NCI-H748 (cell line): ENCODE results near the gene ZFAND3.
A peak's percentile ranks its signal among the peaks of the same experiment; 100 is the strongest.

ENCODE experiments used
- DNase-seq: peaks from one replicate; lab custom pipeline; 2025; ENCODE audit not compliant: unreplicated experiment; lab: John Stamatoyannopoulos, UW

ZFAND3 gene

DNA sequence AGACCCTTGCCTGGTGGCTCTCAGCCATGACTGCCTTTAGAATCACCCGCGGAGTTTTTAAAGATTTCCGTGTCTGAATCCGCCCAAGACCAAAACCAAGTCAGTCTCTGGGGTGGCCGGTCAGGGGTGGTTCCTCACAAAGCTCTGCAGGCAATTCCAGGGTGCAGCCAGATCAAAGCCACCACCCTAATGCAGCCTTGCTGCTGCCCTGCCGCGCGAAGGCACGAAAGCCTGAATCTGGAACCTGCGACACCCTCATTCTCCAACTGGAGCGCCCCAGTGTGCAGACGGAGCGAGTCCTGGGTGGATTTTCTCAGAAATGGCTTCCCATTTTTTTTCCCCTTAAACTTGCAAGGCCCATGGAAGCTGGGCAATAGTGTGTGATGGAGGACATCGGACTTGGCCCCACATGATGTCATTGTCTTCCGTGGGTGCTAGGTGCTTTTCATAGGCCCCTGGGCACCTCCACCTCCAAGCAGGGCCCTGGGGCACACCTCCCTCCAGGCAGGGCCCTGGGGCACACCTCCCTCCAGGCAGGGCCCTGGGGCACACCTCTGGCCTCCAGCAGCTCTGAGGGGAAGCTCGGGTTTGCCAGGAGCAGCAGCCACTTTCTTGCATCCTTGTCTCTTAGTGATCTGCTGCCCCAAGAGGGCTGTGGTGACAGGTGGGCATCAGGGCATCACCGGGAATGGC lies 343.1 kb downstream of the ZFAND3 start:
- DNase-seq: no peak

DNA sequence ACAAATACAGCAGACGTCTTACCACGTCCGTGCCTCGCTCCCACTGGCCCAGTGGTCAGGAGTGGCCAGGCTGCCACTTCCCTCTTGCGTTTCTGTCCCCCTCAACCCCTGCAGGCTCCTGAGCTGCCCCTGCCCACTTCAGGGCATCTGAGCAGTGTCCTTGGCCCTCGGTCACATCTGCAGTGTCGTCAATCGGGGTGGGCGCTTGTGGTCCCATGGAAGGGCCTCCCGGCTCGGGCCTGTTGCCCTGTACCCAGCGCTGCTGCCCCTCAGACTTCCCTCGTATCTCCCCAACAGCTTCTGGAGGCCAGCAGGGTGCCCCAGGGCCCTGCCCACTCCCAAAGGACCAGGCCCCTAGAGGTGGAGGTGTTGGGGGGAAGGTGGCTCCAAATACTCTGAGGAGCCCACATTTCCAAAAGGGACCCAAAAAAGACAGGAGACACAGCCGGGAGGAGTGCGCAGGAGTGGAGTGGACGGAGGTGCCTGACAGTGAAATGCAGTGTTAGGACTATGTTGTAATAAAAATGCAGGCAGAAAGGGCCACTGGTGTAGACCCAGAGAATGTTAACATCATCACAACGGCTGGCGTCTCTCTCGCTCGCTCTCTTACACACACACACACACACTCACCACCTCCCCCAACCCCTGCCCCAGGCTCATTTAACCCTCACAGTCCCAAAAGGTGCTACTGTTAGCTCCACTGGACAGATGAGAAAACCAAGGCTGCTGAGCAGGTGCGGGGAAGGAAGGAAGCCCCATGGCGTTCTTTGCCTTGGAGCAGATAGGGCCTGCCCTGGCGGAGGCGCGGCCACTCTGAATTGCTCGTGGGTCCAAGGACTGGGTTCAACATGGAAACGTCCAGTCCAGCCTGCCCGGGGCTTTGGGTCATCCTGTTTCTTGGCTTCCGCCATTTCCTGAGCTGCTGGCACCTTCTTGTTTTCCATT lies 343.9 kb downstream of the ZFAND3 start:
- DNase-seq: no peak

DNA sequence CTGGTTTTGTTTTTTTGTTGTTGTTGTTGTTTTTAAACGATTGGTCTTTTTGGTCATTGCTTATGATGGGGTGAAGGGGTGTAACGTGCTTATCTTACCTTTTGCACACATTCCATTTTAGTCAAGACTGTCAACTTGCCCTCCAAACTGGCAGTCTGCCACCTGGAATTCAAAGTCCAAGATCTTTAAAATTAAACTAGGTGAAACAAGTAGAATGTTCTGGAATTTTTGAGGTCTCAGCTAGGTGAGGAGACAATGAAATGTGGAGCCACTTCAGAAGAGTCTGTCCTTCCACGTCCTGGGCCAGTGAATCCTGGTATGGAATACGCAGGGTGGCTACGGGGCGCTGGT lies 344.6 kb downstream of the ZFAND3 start:
- no peak for DNase-seq

DNA sequence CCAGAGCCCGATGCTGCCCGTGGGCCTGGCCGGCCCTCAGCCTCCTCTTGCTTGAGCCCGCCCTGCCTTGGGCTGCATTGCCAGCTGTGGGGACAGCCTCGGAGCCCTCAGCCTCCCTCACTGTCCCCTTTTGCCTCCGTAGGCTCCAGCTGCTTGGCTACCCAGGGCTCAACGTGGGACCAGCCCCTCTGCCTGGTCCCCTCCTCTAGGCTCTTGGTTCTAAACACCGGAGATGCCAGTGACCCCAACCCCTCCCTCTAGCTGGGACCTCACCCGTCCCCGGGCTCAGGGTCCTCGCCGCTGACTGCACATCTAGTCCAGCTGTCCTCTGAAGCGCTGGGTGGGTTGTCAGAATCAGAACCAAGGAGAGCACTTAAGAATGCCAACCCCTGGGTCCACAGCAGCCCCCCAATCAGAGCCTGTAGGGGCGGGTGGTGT lies 345.2 kb downstream of the ZFAND3 start:
- no peak for DNase-seq

DNA sequence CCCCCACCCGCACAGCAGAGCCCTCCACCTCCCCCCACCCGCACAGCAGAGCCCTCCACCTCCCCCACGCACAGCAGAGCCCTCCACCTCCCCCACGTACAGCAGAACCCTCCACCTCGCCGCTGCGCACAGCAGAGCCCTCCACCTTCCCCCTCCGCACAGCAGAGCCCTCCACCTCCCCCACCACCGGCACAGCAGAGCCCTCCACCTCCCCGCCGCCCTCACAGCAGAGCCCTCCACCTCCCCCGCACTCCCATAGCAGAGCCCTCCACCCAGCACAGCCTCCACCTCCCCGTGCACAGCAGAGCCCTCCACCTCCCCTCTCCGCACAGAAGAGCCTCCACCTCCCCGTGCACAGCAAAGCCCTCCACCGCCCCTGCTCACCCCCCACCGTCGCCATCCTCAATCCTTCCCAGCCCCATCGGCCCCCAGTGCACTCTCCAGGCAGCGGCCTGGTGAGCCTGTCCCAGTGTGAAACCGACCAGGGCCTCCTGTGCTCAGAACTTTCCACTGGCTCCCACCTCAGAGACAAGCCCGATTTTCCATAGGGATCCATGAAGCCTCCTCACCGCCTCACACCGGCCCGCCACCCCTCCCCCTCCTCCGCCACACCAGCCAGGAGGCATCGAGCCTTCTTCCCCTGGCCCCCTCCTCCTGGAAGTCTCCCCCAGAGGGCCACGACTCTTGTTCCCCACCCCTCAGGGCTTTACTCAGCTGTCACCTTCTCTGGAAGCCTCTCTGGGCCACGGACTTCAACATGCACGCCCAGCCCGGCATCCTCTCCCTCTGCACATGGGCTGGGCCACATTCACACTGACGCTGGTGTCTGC lies 347.1 kb downstream of the ZFAND3 start:
- DNase-seq: no peak

DNA sequence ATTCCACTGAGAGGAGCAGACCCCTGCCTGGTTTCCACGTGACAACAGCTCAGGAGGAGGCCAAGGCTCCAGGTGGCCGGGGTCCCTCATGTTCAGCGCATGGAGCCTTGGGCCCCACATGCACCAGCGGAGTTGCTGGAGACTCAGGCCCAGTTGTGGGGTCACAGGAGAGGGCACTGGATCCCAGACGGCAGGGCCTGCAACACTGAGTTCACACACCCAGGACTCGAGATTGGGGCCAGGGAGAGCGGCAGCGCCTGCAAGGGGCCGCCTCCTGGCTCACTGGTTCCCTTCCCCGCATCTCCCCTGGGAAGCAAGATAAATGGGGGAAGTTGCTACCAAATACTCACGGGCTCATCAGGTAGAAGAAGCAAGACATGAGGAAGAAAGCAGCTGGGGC lies 348.1 kb downstream of the ZFAND3 start:
- DNase-seq: no peak

DNA sequence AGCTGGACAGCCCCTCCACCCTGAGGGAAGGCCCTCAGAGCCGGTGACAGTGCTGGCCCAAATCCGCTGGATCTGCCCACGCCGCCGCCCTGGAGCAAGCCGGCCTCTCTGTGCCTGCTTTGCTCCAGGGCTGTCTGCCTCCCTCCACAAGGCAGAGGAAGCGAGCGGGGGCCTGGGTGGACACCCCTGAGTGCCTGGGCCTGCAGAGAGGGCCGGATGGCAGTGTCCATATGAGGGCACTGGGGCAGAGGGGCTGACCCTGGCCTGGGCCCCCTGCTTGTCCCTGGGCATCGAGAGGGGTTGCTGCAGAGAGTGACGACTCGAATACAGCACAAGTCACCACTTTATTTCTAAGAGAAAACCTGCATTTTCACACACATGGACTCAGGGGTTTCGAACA lies 348.6 kb downstream of the ZFAND3 start:
- DNase-seq: no peak

DNA sequence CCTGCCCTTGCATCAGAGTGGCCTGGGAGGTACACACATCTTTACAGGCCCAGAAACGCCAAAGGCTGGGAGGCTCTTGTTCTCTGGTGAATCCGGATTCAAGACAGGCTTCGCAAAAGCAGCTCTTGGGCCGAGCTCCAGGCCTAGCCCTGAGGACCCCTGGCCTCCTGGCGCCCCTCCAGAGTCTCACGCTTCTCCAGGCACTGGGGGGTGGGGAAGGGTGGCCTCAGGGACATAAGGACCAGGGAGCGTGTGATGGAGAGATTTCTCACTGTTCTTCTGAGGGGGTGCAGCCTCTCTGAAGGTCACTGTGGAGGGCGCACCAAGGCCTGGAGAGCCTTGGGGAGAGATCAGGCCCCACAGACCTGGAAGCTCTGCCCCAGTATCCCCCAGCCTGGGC lies 349.2 kb downstream of the ZFAND3 start:
- peak; percentile 26 for DNase-seq

DNA sequence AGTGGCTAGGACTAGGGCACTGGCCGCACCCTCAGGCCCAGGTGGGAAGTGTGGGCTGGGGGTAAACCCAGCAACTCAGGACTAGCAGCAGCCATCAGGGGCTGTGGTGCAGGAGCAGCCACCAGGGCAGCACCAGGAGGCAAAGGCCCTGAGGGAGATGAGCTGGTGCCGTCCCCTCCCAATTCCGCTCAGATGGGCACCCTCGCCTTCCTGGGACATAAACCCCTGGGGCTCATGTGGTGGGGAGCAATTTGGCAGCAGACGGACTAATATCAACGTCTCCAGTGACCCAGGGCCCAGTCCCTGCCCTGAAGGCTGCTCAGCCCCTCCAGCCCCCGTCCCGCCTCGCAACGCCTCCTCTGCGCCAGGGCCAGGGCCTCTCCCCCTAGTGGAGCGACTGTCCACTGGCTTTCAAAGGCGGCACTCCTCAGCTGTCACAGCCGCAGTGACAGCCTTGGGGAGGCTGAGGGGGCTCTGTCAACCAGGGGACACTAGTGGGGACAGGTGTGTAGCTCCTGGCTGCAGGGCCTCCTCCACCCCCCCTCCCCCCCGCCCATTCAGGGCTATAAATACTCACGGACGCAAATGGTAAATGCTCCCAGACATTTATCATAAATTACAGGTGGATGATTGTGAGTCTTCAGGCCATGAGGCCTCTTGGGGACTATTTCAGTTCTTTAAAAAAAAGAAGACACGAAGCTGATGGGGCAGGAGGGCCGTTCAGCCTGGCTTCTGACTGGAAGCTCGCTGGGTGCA lies 349.9 kb downstream of the ZFAND3 start:
- DNase-seq: peak; percentile 93

DNA sequence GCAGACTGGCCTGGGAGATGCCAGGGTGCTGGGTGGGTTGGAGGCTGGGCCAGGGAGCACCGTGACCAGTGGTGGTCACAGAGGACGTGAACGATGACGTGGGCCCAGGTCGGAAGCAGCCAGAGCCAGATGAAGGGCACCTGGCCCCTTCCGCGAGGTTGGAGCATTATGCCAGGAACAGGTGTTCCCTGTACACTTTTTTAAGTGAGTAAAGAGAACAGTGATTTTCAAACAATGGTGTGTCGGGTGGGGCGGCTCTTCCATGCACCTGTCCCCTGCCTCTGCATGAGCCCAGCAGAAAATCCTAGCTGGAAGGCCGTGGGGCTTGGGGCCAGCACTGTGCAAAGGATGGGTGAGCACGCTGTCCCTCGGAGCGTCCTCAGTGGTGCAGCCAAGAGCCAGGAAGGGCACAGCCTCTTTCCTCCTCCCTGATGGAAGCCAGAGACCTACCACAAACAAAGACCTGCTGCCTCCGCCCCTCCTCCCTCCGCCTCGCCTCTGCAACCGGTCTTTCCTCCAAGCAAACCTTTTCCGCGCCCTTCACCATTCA lies 350.5 kb downstream of the ZFAND3 start:
- DNase-seq: peak; percentile 100

DNA sequence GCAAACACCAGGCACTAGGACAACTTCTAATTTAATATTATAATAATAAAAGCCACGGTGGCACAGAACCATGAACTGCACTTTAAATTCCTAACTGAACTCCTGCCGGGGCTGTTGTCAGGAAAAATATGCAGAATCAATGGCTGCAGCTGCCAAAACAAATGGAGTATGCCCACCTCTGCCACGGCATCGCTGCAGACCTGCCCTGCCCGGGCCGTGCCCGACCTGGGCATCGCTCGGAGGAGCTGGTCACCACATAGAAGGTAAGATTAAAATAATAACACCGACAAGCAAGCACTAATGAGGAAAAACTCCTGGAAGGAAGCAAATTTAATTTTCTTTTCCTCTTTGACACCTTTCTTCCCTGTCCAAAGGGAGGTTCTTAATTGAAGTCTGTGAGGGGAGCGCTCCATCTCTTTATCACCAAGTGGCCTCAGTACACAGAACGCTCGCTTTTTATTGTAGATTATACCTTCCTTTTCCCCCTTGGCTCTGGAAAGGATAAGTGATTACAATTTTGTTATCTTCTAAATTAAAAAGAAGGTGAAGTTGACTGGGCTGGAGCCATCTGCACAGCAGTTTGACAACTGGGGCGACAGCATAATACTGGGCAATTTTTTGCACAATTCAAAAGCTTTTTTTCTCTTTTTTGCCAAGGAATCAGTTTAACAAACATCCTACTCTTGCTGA lies 351.3 kb downstream of the ZFAND3 start:
- peak; percentile 53 for DNase-seq

DNA sequence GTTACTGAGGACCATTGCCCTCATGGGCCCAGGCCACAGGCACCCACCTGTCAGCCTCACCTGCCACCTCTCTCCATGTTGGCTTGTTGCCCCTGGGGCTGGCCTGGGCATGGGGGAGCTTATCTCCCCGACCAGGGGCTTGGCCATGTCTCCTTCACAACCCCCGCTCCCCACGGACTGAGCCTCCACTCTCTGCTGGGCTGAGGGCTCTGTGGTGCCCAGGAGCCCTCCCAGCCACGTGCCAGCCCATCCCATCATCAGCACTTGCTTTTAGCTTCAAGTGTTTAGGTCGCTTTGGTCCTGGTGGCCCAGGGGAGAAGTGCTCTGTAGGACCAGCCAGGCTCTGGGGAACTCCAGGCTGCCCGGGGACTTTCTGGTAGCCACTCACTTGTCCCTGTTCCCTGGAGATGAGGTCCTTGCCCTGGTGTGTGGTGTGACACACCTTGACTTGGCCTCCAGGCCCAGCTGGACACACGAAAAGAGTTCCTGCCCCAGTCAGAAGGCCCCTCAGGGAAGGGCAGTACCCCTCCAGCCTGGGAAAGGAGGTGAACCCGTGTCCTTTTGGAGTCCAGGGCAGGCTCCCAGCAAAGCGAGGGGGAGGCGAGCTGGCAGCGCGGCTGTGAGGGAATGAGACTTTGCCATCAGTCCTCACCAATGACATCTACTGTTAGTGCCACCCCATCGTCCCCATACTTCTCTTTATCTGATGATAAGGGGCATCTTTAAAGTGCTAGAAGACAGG lies 352.6 kb downstream of the ZFAND3 start:
- DNase-seq: peak; percentile 35

DNA sequence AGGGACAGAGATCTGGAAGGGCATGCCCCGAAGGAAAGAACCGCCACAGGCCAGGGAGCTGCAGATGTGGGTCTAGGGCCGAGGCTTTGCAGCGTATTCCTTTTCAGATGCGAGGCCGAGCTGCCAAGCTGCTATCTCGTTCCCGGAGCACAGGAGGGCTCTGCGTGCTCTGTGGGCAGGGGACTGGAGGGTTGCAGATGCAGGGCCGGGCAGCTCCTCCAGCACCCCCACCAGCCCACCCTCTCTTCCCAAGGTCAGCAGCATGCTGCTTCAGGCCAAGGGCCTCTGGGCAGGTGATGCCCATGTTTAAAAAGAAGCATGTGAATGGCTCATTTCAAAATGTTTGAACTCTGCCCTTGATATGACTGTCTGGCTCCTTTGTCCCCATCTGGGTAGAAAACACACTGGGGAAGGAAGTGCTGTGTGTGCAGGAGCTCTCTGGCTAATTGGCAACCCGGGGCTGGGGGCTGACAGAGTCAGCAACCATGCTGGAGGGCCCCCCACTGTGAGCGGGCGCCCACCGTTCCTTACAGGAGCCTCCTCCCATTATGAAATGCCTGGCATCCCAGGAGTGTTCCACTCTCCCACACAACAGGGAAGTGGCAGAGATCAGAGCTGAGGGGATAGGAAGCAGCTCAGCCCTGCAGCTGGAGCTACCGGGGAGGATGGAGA lies 353.3 kb downstream of the ZFAND3 start:
- DNase-seq: no peak

DNA sequence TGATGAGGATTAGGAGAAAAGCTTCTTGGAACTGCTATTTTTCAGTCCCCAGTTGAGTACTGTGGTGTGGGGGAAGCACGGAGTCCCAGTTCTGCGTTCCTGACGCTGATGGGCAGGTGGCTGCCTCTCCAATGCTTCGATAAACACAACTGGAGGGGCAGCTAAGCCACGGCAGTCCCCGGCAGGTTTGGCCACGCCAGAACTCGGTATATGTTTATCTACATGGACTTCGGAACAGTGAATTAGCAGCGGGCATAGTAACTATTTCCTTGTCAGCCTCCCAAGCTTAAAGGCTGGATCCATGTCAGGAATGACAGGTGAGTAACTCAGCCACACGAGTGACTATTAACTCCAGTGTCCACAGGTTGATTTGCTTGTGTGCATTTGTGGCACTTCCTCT lies 354.4 kb downstream of the ZFAND3 start:
- no peak for DNase-seq

DNA sequence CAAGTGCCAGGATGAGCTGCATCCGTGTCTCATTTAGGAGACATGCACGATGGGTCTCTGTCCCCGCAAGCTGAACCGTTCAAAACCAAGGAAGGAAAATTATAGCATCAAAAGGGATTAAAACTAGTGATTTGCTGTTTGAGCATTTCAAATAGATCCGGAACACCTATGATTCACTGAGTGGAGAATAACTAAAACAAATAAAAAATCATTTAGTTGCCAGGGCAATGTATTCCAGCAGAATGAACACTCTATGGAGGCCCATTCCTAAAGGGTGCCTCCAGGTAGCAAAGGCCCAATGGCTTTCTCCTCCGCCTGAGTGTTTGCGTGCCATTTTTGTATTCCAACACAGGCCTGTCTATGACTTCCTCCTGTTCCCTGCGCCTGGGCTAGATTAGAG lies 354.8 kb downstream of the ZFAND3 start:
- no peak for DNase-seq

DNA sequence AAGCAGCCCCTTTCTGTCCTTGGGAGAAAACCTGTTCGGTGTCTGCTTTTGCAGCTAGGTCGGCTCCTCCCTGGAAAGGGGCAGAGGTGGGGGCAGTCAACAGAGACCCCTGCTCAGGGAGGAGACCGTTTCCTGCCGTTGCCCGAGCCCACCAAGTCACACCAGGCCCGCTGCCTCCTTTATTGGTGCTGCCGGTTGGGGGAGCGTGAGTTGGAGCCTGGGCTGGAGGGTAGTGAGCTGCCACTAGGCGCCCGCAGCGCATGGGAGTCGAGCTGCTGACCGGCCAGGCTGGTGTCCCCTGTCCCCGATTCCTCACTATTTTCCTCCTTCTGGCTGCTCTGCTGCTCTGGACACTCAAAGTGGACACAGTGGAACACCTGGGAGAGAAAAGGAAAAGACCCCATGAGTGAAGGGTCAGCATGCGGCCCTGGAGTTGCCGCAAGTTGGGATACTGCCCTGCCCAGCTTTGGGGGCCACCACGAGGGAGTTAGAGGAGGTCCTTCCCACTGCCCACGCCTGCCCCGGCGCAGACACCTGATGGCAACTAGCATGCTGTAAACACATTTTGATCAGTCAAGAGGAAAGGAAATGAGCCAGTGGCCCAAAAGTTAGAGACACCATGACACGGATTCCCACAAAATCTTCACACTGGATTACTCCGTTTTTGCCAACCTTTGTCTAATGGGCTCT lies 355.4 kb downstream of the ZFAND3 start:
- no peak for DNase-seq

DNA sequence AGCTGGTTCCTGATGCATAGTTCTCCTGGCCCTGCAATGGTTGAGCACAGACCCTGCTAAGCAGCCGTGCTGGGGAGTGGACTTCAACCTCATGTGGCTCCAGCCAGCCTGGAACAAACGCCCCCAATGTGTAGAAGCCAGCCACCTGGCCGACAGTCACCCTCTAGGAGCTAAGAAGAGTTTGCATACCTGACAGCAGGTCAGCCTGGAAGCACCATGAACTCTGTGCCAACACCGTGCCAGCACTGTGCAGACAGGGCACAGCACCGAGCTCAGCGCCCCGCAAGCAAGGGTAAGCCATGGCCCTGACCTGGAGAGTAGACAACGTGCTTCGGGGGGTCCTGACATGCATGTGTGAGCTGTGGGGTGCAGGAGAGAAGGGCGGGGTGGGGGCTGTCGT lies 356.3 kb downstream of the ZFAND3 start:
- no peak for DNase-seq
